Sigmoid colon (tissue), 7 donors: ENCODE data around the gene PRAMEF12. TPM values are rescaled to one million over a fixed set of nuclear protein-coding genes. Genes with fewer than 3 reads are reported as not detected.
"Not testable (repeated sequence)": the region's sequence is repeated elsewhere in the genome, so short reads cannot be mapped to it uniquely, and the experiment has no call there.

ENCODE experiments used
- DNase-seq: peaks from one replicate; pipeline ENCODE4 v3.0.0-alpha.2; 2019
- H3K27ac ChIP-seq, 4 donors: fragments of 200-600 bp; sonication (generic); one replicate each; pipeline ENCODE4 v1.5.1; 2016 to 2019; ENCODE audit warnings: mild to moderate bottlenecking in 1 of 4
- H3K27me3 ChIP-seq, 3 donors: fragments of 200-600 bp; sonication (generic); one replicate each; pipeline ENCODE4 v1.5.1; 2019; ENCODE audit warnings: mild to moderate bottlenecking in 1 of 3
- H3K36me3 ChIP-seq, 4 donors: fragments of 200-600 bp; sonication (generic); one replicate each; pipeline ENCODE4 v1.5.1; 2016 to 2019
- H3K4me1 ChIP-seq, 4 donors: fragments of 200-600 bp; sonication (generic); one replicate each; pipeline ENCODE4 v1.5.1; 2017 to 2019
- H3K4me3 ChIP-seq, 4 donors: fragments of 200-600 bp; sonication (generic); one replicate each; pipeline ENCODE4 v1.5.1; 2017 to 2019; ENCODE audit warnings: mild to moderate bottlenecking in 2 of 4, moderate library complexity in 1 of 4
- H3K9me3 ChIP-seq, 4 donors: fragments of 200-600 bp in 3 of 4; sonication (generic) in 3 of 4; one replicate each; pipeline versions ENCODE4 v1.5.1 to v1.6.1; 2013 to 2019
- EP300 ChIP-seq, 4 donors: sonication (generic); formaldehyde crosslinking; IDR thresholded peaks; one replicate each; pipeline ENCODE4 v1.6.1; 2017; ENCODE audit warnings: antibody characterized with exemption in 4 of 4
- POLR2A ChIP-seq, 2 donors: fragments of 450-650 bp; IDR thresholded peaks; one replicate each; pipeline ENCODE4 v1.6.1; 2016; ENCODE audit warnings: antibody characterized with exemption in 2 of 2, mild to moderate bottlenecking in 2 of 2, moderate library complexity in 2 of 2
- POLR2AphosphoS5 ChIP-seq, 4 donors: sonication (generic); formaldehyde crosslinking; IDR thresholded peaks; one replicate each; pipeline ENCODE4 v1.6.1; 2017; ENCODE audit warnings: antibody characterized with exemption in 4 of 4
- WGBS, 2 donors: extraction: QIAGEN DNeasy Blood & Tissue Kit; methylation state at CpG; one replicate each; pipeline ENCODE4 v1.1.7; 2013; 5-methylcytosine and 5-hydroxymethylcytosine counted together
- intact Hi-C: fragments of 100-400 bp; cut with DNase I; formaldehyde crosslinking; loops from one replicate; pipeline ENCODE4 v1.15.1; 2023
- polyA plus RNA-seq, 3 donors: library from polyadenylated mRNA; stranded (reverse); fragments of 200-250 nt; gene quantifications; one replicate each; pipeline ENCODE4 v1.2.3, GENCODE V29; 2013
- total RNA-seq, 4 donors: library from RNA; depleted of rRNA; stranded (reverse); fragments of >200 nt; gene quantifications; one replicate each; pipeline ENCODE4 v1.1.0, GENCODE V29; 2016
- TF ChIP-seq, protein P1 (sequence below), 4 experiments: fragments of 450-650 bp in 3 of 4; fragments of 200-600 bp in 1 of 4; IDR thresholded peaks; one replicate each; pipeline ENCODE4 v1.5.1; 2016 to 2019; ENCODE audit warnings: antibody characterized with exemption in 4 of 4, mild to moderate bottlenecking in 3 of 4, moderate library complexity in 2 of 4
- donor health status: healthy with polysubstance abuse.
- donor health status: Bipolar disorder and iron deficiency.
- donor health status: healthy.

The PRAMEF12 gene
- total and polyA plus RNA-seq, 7 donors = not detected

DNA sequence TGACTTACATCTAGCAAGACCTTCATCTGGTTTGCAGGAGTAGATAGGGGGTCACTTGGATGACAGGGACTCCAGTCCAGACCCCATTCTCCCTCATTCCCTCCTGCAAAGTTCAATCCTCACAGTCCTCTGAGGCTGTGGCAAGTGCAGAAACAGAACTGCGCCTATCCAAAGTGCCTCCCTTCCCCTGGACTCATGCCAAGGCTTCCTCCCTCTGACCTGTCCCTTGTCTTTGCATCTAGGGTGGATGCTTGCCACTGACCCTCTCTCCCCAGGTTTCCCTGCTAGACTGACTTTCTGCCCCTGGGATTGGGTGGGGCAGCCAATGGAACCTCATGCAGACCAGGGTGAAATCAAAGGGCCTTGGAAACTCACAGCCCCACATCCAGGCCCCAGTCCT lies 36.4 kb downstream of the PRAMEF12 start:
- Histone ChIP-seq H3K27ac (no peak overlapping the region), H3K4me1 (no peaks in the 10 kb centered on the region), H3K9me3 (no peaks in the 10 kb centered on the region), H3K27me3 (no peaks in the 10 kb centered on the region), H3K36me3 (no peaks in the 10 kb centered on the region), H3K4me3 (no peak overlapping the region)
- DNase-seq = no peak
- TF ChIP-seq, protein P1, sequence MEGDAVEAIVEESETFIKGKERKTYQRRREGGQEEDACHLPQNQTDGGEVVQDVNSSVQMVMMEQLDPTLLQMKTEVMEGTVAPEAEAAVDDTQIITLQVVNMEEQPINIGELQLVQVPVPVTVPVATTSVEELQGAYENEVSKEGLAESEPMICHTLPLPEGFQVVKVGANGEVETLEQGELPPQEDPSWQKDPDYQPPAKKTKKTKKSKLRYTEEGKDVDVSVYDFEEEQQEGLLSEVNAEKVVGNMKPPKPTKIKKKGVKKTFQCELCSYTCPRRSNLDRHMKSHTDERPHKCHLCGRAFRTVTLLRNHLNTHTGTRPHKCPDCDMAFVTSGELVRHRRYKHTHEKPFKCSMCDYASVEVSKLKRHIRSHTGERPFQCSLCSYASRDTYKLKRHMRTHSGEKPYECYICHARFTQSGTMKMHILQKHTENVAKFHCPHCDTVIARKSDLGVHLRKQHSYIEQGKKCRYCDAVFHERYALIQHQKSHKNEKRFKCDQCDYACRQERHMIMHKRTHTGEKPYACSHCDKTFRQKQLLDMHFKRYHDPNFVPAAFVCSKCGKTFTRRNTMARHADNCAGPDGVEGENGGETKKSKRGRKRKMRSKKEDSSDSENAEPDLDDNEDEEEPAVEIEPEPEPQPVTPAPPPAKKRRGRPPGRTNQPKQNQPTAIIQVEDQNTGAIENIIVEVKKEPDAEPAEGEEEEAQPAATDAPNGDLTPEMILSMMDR (IDR thresholded peaks at IDR 0.05) = no peak
- no peak for TF ChIP-seq POLR2AphosphoS5 (IDR thresholded peaks at IDR 0.05)
- no peak for TF ChIP-seq EP300 (IDR thresholded peaks at IDR 0.05)
- TF ChIP-seq POLR2A (IDR thresholded peaks at IDR 0.05) = no peak
- WGBS, 2 donors = 79 to 88% methylated on average over 1 of the region's 1 CpG
- intact Hi-C loops = no loop called here

DNA sequence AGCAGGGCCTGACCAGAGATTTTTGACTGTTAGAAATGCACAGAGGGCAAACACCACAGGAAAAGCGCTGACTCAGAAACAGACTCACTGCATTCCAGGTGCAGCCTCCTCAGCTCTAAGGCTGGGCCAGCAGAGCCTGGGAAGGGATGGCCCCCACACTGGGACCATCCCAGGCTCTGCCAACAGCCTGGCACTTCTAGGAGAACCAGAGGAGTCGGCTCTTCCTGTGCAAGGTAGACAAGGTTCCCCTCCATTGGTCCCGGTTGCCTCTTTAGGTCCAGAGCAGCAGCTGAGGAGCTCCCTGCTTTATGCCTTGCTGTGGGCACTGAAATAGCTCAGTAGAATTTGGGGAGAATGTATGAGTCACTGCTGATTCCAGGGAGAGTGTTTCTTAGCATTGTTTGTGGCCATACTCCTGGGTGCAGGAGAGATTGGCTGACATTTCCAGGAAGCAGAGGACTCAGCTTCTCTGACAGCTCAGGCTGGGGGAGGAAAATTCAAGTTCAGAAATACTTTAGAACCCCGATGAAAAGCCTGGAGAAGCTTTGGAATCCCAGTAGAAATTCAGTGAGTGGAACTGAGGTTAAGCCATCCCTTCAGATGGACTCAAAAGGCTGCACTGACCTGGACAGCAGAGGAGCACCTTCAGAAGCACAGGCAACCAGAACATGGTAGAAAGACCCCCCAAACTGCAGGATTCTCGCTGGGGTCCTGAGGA lies 37.3 kb downstream of the PRAMEF12 start:
- WGBS, 2 donors = 71 to 79% methylated on average over 5 of the region's 5 CpGs
- no peaks in the 10 kb centered on the region for H3K9me3 ChIP-seq

DNA sequence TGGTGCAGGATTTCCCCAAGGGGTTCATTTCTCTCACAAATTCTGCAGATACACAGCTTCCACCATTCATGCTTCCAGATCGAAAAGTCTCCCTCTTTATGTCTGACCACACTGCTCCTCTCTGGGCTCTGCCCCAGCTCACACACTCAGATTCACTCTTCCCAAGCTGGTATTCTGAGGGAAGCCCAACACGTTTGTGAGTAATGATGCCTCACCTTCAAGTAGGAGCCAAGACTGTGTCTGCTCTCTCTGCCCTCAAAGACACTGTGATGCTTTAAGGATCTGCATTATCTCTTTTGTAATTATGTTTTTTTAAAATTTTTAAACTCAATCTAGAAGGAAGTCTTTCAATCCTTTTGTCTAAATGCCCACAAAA lies 37.9 kb downstream of the PRAMEF12 start:
- Histone ChIP-seq H3K27me3 (no peaks in the 10 kb centered on the region), H3K9me3 (no peaks in the 10 kb centered on the region), H3K36me3 (no peaks in the 10 kb centered on the region), H3K4me1 (no peaks in the 10 kb centered on the region), H3K4me3 (no peak overlapping the region), H3K27ac (no peak overlapping the region)
- WGBS, 2 donors = 49 to 60% methylated on average over 2 of the region's 2 CpGs
- no peak for DNase-seq
- TF ChIP-seq POLR2AphosphoS5 (IDR thresholded peaks at IDR 0.05) = no peak
- TF ChIP-seq EP300 (IDR thresholded peaks at IDR 0.05) = no peak
- TF ChIP-seq, protein P1 (IDR thresholded peaks at IDR 0.05) = no peak
- no peak for TF ChIP-seq POLR2A (IDR thresholded peaks at IDR 0.05)
- intact Hi-C loops = no loop called here

More for the DNA sequence above, 37.3 kb downstream of the PRAMEF12 start:
- DNase-seq = no peak
- H3K27ac ChIP-seq = no peak overlapping the region
- no peaks in the 10 kb centered on the region for H3K36me3 ChIP-seq
- no peak overlapping the region for H3K4me3 ChIP-seq
- intact Hi-C loops = no loop called here
- no peak for TF ChIP-seq POLR2A (IDR thresholded peaks at IDR 0.05)
- TF ChIP-seq, protein P1 (IDR thresholded peaks at IDR 0.05) = no peak
- no peak for TF ChIP-seq EP300 (IDR thresholded peaks at IDR 0.05)
- no peak for TF ChIP-seq POLR2AphosphoS5 (IDR thresholded peaks at IDR 0.05)
- H3K27me3 ChIP-seq = no peaks in the 10 kb centered on the region
- H3K4me1 ChIP-seq = no peaks in the 10 kb centered on the region

DNA sequence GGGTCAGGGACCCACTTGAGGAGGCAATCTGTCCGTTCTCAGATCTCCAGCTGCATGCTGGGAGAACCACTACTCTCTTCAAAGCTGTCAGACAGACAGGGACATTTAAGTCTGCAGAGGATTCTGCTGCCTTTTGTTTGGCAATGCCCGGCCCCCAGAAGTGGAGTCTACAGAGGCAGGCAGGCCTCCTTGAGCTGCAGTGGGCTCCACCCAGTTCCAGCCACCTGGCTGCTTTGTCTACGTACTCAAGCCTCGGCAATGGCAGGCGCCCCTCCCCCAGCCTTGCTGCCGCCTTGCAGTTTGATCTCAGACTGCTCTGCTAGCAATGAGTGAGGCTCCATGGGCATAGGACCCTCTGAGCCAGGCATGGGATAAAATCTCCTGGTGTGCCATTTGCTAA lies 45.5 kb downstream of the PRAMEF12 start:
- H3K9me3 ChIP-seq, H3K36me3 ChIP-seq, H3K27ac ChIP-seq, H3K4me1 ChIP-seq, intact Hi-C loops, H3K4me3 ChIP-seq, DNase-seq, H3K27me3 ChIP-seq: not testable (repeated sequence)
- 47 to 74% methylated on average over 6 of the region's 6 CpGs for WGBS, 2 donors

Other genes starting within 250 kb of the PRAMEF12 start
- gene DHRS3, start 155.5 kb upstream of the PRAMEF12 start, total RNA-seq = 100 to 1,000 TPM in 1 of 4 donors, 10 to 100 TPM in 3; 47.1 to 102 (median 73.1) TPM
- gene DHRS3, start 155.5 kb upstream of the PRAMEF12 start, polyA plus RNA-seq = 10 to 100 TPM; 34.8 to 47.9 (median 36.5) TPM
- not detected for gene AADACL4, start 129.7 kb upstream of the PRAMEF12 start, total RNA-seq
- under 1 TPM in 1 of 3 donors, not detected in 2; 0.04 TPM for gene AADACL4, start 129.7 kb upstream of the PRAMEF12 start, polyA plus RNA-seq
- not detected for gene AADACL3, start 57.6 kb upstream of the PRAMEF12 start, total RNA-seq
- gene AADACL3, start 57.6 kb upstream of the PRAMEF12 start, polyA plus RNA-seq = not detected
- gene CFAP107, start 27.5 kb upstream of the PRAMEF12 start, total RNA-seq = not detected
- under 1 TPM in 1 of 3 donors, not detected in 2; under 0.01 TPM for gene CFAP107, start 27.5 kb upstream of the PRAMEF12 start, polyA plus RNA-seq
- not detected for gene PRAMEF1, start 17.7 kb downstream of the PRAMEF12 start, total RNA-seq
- not detected for gene PRAMEF1, start 17.7 kb downstream of the PRAMEF12 start, polyA plus RNA-seq
- gene PRAMEF11, start 57.7 kb downstream of the PRAMEF12 start, total RNA-seq = not detected
- gene PRAMEF11, start 57.7 kb downstream of the PRAMEF12 start, polyA plus RNA-seq = not detected
- gene HNRNPCL1, start 75.0 kb downstream of the PRAMEF12 start, total RNA-seq = not detected
- gene HNRNPCL1, start 75.0 kb downstream of the PRAMEF12 start, polyA plus RNA-seq = not detected
- not detected for gene PRAMEF2, start 83.3 kb downstream of the PRAMEF12 start, total RNA-seq
- gene PRAMEF2, start 83.3 kb downstream of the PRAMEF12 start, polyA plus RNA-seq = not detected
- gene PRAMEF4, start 112.5 kb downstream of the PRAMEF12 start, total RNA-seq = not detected
- gene PRAMEF4, start 112.5 kb downstream of the PRAMEF12 start, polyA plus RNA-seq = not detected
- gene PRAMEF10, start 124.5 kb downstream of the PRAMEF12 start, total RNA-seq = not detected
- not detected for gene PRAMEF10, start 124.5 kb downstream of the PRAMEF12 start, polyA plus RNA-seq
- not detected for gene PRAMEF7, start 142.9 kb downstream of the PRAMEF12 start, total RNA-seq
- gene PRAMEF7, start 142.9 kb downstream of the PRAMEF12 start, polyA plus RNA-seq = not detected
- not detected for gene PRAMEF6, start 173.8 kb downstream of the PRAMEF12 start, total RNA-seq
- gene PRAMEF6, start 173.8 kb downstream of the PRAMEF12 start, polyA plus RNA-seq = not detected